Stimulated activated CD8-positive, alpha-beta memory T cell treated with anti-CD3 and anti-CD28 coated beads, Interleukin-4, amount 100 ng/mL, for 4 hours (primary cell): ENCODE results near the gene KRTAP12-4.
"Not testable (repeated sequence)": the region's sequence is repeated elsewhere in the genome, so short reads cannot be mapped to it uniquely, and the experiment has no call there.

Experiments
- DNase-seq, 2 donors: peaks; one replicate each; pipeline ENCODE4 v3.0.0-alpha.2; 2020; ENCODE audit warnings: low read depth in 2 of 2, low spot score in 1 of 2

Gene KRTAP12-4

GRCh38 chr21:44613386-44614155 is 40.9 kb downstream of the KRTAP12-4 start:
- DNase-seq, result no peak

GRCh38 chr21:44612669-44613229 is 41.7 kb downstream of the KRTAP12-4 start:
- DNase-seq, result no peak

- no peak for DNase-seq
Observed at GRCh38 chr21:44612029-44612486, 42.4 kb downstream of the KRTAP12-4 start, which contains the start of gene KRTAP10-8. TSS of gene KRTAP10-8 (plus strand) at chr21:44612079. CDS start at chr21:44612101, 22 bp downstream.

GRCh38 chr21:44611551-44611950 is 42.9 kb downstream of the KRTAP12-4 start:
- no peak for DNase-seq

GRCh38 chr21:44610157-44610843 is 44.2 kb downstream of the KRTAP12-4 start:
- not testable (repeated sequence) for DNase-seq

- DNase-seq, result no peak
Observed at GRCh38 chr21:44609193-44609592, 45.3 kb downstream of the KRTAP12-4 start.

GRCh38 chr21:44606495-44606894 is 48.0 kb downstream of the KRTAP12-4 start:
- DNase-seq, result no peak
